HG02970 (cell line): ENCODE results near the gene RPL10A.

Experiments used
- ATAC-seq: cut with Tn5 transposase; IDR thresholded peaks from one replicate; pipeline ENCODE4 v1.9.1; 2021; ENCODE audit warnings: mild to moderate bottlenecking, moderate library complexity, moderate number of reproducible peaks; ENCODE audit not compliant: unreplicated experiment, low FRiP score

RPL10A gene

DNA sequence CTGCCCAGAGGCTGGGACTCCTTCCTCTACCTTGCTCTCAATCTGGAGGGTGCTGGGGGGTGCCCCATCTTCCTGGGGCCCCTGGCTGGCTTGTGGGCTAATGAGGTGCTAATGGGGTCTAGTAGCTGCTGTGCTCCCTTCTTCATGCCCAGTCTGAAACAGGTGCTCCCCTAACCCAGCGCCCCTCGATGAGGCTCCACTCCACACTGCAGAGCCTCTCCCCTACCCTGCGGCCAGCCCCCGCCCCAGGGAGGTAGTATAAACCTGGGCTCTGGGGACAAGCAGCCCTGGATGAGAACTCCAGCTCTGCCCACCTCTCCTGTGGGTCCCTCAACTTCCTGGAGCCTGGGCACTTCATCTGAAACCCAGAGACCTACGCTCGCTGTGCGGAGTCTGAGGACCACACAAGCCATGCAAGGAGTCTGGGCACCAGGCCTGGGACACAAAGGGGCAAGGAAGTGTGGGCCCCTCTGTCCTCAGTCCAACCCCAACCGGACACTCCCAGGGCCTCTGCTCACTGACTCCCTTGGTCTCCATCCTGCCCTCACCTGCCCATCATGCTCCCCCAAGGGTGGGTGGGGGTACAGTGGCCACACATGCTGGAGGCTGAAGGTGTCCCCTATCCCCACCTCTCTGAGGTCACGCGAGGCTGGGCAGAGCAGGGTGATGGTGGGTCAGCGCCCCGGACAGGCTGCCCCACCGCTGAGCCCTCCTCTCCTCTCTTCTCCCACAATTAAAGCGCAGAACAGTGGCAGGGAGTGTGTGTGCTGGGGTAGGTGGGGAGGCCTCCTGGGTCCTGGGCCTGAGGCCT, 6.1 kb downstream of the RPL10A start:
- ATAC-seq: no peak

DNA sequence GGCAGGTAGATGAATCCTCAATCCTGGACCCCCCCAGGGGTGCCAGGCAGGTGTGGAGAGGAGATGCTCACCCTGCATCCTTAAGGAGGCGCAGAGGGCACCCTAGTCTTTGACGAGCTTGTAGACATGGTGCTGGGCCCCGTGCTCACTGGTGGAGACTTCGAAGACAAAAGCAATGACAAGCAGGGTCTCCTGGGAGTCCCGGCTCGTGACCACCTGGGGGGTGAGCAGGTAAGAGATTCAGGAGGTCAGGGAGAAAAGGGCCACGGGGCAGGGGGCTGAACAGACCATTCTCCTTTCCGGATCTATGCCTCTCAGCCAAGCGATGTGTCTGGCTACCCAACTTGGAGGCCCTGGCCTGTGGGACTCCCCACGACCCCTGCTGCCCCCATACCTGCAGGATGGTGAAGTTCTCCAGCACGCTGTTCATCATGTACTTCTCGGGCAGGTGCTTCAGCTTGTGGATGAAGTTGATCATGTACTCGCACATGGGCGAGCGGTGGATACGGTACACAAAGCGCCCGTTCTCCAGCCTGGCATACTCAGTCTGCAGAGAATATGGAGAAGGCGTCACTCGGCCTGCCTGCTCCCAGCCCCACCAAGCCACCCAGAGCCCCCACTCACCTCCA, 6.9 kb downstream of the RPL10A start:
- no peak for ATAC-seq

DNA sequence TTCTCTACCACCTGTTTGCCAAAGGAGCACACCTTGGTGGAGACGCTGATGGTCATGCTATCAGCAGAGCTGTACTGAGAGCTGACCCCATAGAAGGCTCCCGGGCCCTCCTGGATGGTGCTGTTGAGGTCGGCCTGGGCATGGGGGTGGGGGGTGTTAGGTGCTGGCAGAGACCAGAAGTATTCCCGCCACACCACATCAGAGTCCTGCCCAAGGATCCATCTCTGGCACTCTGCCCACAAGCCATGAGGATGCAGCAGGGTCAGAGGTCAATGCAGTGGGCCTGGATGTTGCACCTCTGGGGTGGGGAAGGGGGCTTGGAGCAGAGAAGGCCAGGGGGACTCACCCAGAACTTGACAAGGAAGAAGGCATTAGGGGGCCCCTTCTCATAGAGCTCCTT, 7.4 kb downstream of the RPL10A start:
- no peak for ATAC-seq

DNA sequence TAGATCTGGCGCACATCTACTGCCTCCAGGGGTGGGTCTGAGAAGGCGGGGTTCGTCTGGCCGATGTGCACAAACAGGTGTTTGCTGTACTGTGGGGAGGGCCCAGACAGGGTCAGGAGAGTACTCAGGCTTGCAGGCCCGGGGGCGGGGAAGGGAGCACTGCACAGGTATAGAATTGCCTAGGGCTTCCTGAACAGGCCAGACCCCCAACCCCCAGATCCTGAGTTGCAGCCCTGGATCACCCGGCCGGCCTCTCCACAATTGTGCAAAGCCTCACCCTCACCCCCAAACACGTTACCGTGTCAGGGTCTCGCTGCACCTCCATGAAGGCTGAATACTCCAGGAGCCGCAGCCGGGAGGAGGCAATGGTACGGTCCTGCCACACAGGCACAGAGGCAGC, 7.8 kb downstream of the RPL10A start:
- ATAC-seq: no peak

DNA sequence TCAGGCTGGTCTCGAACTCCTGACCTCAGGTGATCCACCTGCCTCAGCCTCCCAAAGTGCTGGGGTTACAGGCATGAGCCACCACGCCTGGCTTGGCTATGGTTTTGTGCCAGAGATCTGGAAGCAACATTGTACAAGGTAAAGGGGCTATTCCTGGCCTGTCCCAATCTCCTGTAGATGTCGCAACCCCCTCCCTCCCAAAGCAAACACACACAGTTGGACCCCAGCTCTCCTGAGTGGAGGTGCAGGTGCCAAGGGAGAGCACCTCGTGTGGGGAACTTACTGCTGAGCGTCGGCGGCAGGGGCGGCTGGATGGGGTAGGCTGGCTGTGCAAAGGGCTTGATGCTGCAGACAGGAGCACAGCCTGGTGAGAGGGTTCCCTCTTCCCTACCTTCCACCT, 8.8 kb downstream of the RPL10A start:
- no peak for ATAC-seq

DNA sequence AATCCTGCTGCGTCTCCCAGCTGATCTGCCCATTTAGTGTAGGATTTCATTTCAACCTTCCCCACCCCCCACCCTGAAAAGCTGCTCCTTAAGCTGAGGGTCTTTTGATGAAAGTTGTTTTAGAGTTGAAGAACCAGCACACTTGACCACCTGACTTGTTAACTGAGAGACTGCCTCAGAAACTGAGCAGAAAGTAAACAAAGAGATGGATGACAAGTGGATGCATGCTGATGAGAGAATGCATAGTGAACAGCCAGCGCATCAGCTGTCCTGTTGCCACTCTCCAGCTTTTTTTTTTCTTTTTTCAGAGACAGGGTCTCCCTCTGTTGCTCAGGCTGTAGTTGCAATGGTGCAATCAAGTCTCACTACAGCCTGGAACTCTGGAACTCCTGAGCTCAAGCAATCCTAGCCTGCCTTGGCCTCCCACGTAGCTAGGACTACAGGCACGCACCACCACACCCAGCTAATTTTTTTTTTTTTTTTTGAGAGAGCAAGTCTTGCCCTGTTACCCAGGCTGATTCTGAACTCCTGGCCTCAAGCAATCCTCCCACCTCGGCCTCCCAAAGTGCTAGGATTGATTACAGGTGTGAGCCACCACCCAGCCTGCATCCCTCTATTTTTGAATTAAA, 9.5 kb downstream of the RPL10A start:
- no peak for ATAC-seq

DNA sequence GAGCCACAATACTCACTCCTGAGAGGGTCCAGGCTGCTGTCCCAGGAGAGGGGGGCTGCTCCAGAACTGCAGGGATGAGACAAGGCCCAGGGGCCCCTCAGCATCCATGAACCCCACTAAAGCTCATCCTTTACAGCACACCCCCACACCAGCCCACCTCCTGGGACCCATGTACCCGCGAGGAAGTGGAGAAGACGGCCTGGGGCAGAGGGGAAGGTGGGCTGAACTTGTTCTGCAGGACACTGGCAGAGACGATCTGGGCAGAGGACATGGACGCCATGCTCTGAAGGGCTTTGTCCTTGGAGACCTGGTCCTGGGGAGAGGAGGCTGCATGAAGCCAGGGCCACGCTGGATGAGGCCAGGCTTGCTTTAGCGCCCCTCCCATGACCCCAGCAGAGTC, 10.1 kb downstream of the RPL10A start:
- ATAC-seq: no peak

DNA sequence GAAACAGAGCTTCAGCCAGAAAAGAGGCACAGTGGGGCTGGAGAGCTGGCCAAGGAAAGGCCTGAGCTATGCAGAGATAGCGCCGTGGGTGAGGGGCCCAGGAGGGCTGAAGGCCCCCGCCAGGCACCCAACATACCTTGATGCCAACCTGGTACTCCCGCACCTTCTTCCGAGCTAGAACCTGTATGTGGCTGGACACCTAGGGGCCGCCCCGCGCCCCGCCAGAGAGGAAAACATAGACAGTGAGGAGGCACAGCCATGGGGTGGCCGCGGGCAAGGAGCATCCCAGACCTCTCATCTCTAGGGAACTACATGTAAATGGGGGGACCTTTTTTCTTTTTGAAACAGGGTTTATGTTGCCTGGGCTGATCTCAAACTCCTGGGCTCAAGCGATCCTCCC, 12.0 kb downstream of the RPL10A start:
- no peak for ATAC-seq

DNA sequence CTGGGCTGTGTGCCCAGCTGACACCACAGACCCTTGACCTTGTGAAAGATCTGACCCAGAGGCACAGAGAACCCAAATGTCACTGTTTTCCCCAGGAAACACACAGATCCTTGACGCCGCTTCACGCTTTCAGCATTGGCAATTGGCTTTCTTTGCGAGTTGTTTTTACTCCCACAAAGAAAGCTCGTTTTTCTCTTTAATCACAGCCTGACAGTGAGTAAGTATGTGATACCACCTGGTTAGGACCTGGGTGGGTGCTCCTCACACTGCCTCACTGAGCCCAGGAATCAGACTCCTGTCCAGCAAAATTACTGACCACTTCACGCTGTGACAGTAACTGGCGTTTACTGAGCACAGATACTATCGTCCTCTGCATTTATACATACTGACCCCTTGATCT, 13.0 kb downstream of the RPL10A start:
- no peak for ATAC-seq

DNA sequence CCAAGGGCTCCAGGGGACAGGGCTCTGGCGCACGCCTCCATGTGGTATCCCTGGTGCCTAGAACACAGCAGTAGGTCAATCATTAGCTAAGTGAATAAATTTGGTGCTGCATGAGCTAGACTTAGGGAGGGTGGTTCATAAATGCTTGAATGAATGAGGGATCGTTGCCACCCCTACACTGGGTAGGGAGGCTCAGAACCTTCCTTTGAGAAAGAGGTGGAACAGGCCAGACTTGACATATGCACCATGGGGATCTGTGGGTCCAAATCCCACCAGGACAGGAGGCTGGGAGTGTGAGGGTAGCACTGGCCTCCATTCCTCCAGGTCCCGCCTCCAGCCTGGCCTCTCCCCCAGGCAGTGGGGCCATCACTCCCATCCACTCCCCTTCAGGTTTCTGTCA, 14.9 kb downstream of the RPL10A start:
- no peak for ATAC-seq

DNA sequence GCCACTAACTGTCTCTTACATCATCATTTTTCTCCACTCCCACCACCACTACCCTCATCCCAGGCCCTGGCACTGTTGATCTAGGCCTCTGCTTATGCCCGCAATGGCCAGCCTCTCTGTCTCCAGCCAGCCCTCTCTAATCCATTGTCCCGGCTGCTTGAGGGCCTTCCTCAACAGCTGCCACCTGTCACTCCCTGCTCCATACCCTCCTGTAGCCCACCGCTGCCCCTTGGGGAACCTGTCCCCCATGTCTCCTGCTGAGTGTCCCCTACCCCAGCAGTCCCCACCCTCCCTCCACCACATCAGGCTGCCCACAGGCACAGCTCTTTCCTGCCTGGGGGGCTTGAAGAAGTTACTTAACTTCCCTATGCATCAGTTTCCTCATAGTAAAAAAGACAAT, 15.3 kb downstream of the RPL10A start:
- no peak for ATAC-seq

DNA sequence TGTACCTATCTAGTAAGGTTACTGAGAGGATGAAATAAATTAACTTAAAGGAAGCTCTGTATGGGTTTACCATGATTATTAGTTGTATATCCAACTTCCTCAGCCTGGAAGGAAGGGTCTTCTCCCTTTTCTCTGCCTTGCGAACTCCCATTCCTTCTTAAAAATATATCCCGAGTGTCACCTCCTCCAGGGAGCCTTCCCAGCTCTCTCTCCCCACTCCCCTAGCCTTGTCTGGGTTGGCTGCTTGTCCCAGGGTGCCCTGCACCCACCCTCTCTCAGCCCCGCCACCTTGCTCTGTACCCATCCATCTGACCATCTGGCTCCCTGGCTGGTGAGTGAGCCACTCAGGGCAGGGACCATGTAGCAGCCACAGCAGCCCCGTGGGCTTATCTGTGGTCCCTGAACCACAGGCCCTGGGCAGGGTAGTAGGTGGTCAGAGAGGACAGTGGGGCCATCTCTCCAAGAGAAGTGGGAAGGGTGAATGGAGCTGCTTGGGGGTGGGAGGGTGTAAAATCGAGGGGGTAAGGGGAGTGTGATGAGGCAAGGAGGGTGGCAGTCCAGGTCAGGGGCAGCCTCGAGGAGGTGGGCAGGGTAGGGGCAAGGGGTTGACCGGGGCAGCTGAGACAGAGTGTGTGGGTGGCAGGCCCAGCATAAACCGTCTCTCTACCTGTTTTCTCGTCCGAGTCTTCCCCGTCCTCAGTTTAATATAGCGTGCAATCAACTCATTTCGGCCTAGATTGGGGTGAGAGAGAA, 15.9 kb downstream of the RPL10A start:
- ATAC-seq: no peak

DNA sequence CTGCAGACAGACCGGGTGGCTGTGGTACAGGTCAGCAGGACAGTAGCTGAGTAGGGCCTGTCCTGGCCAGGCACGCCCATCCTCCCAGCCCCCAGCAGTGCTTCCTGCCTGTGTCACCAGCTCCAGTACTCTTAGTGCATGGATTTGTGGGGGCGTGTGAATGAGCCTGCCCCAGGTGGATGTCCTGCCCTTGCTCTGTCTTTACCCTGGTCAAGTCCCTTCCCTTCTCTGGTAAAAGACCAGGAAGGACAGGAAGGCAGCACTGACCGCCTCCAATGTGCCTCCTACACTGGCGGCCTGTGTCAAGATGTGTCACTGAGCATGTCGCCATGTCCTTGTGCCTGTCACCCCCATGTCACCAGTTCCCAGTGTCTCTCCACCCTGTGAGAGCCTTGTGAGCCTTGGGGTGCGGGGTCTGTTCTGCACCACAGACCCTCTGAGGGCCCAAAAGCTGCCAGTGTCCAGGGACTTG, 16.8 kb downstream of the RPL10A start:
- no peak for ATAC-seq

DNA sequence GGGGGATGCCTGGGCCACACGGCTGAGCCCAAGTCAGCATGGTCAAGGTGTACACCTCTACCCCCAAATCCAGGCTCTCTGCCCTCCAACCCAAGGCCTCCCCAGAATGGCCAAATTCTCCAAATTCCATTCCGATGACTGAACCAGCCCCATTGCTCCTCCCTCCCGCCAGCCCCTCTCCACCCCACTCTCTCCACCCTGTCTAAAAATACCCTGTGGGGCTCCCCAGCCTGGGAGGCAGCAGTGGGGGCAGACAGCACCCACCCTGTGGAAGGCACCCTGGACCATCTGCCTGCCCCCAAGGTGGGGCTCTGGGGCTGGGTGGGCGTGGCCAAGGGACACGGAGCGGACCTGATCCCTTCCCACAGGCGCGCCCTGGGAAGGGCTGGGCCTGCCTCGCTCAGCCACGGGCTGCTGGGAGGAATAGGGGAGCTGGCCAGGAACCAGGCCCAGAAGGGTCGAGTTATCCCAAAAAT, 17.2 kb downstream of the RPL10A start:
- no peak for ATAC-seq

DNA sequence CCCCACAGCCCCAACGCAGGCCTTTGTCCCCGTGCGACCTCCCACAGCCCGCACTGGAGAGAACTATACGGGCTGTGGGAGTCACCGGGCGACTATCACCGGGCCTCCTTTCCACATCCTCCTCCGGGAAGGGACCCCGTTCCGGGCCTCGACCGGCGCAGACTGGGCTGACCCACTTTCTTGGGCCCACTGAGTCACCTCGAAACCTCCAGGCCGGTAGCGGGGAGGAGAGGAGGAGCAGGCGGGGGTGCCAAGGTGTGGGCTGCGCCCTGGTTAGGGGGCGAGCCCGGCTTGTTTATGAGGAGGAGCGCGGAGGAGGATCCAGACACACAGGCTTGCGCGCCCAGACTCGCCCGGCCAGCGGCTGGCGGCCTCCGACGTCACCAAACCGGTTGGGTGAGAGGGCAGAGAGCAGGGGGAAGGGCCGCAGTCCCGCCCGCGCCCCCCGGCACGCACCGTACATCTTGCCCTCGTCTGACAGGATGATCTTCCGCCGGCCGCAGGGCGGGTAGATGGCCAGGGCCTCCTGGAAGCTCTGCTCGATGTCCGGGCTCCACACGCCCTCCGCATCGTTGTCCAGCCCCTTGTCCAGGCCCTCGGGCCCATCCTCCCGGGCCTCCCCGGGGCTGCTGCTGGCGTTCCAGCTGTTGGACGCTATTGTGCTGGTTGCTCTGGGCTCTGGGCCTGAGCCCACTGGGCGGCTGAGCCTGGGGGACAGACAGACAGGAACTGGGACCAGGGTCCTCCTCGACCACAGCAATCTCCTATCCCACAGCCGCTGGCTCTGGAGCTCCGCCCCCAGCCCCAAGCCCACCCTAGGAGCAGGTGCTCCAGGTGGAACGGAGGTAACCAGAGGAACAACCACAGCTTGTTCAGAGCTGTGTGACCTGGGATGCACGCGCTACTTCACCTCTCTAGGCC, 18.1 kb downstream of the RPL10A start:
- ATAC-seq: no peak

DNA sequence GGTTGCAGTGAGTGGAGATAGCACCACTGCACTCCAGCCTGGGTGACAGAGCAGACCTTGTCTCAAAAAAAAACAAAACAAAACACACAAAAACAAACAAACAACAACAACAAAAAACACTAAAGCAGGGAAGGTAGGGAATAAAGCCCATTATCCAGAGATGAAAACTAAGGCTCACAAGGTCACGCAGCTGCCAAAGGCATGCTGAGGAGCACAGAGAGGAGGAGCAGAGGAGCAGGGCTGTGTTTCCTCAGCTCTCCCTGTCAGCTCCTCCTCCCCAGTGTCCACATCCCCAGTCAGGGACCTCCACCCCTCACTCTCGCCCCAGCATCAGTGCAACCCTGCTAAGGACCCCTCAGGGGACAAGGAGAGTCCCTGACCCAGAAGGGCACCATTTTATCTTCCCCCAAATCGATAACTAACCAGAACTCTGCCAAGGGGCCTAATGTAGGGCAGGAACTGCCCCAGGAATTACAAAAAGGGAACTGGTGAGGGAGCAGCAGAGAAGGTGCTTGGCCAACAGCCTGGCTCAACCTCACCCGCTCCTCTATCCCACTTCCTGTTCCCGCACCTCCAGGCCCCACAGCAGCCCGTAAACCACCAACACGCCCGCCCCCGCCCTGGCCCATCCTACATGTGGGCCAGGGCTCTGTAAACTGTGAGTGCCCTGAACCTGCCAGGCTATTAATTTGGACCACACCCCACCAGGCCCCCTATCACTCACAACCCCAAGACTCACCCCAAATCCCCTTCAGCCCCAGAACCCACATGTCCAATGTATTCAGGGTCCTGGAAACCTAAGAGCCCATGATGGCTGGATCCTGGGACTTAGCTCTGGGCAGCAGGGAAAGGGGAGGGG, 19.7 kb downstream of the RPL10A start:
- ATAC-seq: no peak

DNA sequence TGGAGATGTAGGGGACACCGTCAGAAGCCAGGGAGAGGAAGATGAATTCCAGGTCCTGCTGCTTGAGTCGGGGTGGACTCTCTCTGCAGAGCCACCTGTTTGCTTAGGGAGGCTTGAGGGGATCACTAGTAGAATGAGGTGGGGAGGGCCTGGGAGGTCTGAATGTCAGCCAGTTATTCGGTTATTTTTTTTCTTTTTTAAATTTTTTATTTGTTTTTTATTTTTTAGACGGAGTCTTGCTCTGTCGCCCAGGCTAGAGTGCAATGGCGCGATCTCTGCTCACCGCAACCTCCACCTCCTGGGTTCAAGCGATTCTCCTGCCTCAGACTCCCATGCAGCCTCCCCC, 20.3 kb downstream of the RPL10A start:
- ATAC-seq: no peak

DNA sequence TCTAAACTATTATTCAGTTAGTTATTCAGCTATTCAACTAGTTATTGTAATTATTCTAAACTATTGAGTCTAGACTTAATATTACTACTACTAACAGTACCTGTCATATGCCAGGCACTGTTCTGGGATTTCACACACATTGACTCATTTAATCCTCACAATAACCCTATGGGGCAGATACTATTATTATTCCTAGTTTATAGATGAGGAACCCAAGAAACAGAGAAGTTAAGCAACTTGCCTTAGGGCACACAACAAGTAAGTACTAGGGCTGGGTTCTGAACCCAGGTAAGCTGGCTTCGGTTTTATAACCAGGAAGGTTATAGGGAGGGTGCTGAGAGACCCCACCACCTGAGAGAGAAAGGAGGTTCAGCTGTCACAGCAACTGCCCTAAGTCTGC, 20.9 kb downstream of the RPL10A start:
- no peak for ATAC-seq
